GM06990 (cell line): Measurements from ENCODE around the gene RFX3.

ENCODE experiments used
- DNase-seq: peaks from one replicate; pipeline ENCODE4 v3.0.0-alpha.2; 2011; ENCODE audit not compliant: insufficient read length; ENCODE audit errors: extremely low read depth
- H3K27me3 ChIP-seq: replicated peaks from 2 replicates; pipeline ENCODE4 v1.6.0; 2011; ENCODE audit warnings: low read length; ENCODE audit not compliant: control insufficient read depth, insufficient read depth
- H3K36me3 ChIP-seq: 2 replicates; pipeline ENCODE4 v1.5.1; 2011; ENCODE audit warnings: low read length; ENCODE audit not compliant: control insufficient read depth, insufficient read depth
- H3K4me3 ChIP-seq: replicated peaks from 2 replicates; pipeline ENCODE4 v1.5.1; 2011; ENCODE audit warnings: low read depth, mild to moderate bottlenecking, control low read depth, low read length
- CTCF ChIP-seq: IDR thresholded peaks from 2 replicates; pipeline ENCODE4 v1.5.1; 2011; ENCODE audit warnings: low read length, control low read depth, mild to moderate bottlenecking, inconsistent platforms; ENCODE audit not compliant: insufficient read depth, poor library complexity, severe bottlenecking

The RFX3 gene

GRCh38 chr9:3235497-3235896 is 290.3 kb downstream of the RFX3 start:
- Histone ChIP-seq H3K4me3 (no peak overlapping the region), H3K36me3 (no peaks in the 10 kb centered on the region), H3K27me3 (no peaks in the 10 kb centered on the region)
- DNase-seq = no peak
- TF ChIP-seq CTCF = no peak

DNA sequence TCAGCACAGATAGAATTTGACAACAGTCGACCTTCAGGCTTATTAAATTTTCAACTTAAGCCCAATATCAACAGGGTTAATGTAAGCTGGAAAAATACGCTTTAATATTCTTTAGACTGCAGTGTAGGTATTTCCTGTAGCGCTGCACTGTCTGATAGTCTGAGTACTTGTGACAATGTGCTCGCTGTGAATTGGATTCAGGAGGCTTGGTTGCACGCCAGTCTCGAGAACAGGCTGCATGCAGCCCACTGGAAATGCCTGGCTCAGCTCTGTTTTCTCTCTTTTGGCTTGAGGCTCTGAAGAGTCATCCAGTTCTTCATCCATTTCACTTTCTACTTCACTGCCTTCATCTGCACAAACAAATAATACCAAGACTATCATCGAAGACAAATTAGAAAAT is 300.9 kb downstream of the RFX3 start:
- Histone ChIP-seq H3K27me3 (no peaks in the 10 kb centered on the region), H3K4me3 (no peak overlapping the region), H3K36me3 (no peaks in the 10 kb centered on the region)
- no peak for DNase-seq
- no peak for TF ChIP-seq CTCF

DNA sequence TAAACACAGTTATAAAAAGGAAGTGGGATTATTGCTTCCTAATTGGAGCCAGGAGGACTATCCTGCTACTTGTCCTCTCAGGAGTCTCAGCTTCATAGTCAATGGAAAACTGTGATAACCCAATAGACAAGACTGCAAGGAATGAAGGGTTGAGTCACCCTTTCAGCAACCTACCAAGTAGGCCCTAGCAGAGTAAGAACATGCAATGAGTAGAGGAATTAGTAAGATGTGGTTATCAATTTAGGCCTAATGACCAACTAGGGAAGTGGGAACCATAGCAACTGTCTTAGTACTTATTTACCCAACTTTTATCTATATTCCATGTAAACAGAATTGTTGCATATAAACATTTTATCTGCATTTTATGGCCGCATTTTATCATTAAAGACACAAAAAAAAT is 310.1 kb downstream of the RFX3 start:
- Histone ChIP-seq H3K27me3 (no peaks in the 10 kb centered on the region; the same call in 1 of the 2 replicates), H3K4me3 (no peak overlapping the region), H3K36me3 (no peaks in the 10 kb centered on the region)
- no peak for DNase-seq
- no peak for TF ChIP-seq CTCF

GRCh38 chr9:3214741-3215140 is 311.1 kb downstream of the RFX3 start:
- TF ChIP-seq CTCF = no peak
- no peaks in the 10 kb centered on the region for H3K36me3 ChIP-seq
- no peak overlapping the region for H3K4me3 ChIP-seq
- no peaks in the 10 kb centered on the region; the same call in 1 of the 2 replicates for H3K27me3 ChIP-seq
- no peak for DNase-seq

DNA sequence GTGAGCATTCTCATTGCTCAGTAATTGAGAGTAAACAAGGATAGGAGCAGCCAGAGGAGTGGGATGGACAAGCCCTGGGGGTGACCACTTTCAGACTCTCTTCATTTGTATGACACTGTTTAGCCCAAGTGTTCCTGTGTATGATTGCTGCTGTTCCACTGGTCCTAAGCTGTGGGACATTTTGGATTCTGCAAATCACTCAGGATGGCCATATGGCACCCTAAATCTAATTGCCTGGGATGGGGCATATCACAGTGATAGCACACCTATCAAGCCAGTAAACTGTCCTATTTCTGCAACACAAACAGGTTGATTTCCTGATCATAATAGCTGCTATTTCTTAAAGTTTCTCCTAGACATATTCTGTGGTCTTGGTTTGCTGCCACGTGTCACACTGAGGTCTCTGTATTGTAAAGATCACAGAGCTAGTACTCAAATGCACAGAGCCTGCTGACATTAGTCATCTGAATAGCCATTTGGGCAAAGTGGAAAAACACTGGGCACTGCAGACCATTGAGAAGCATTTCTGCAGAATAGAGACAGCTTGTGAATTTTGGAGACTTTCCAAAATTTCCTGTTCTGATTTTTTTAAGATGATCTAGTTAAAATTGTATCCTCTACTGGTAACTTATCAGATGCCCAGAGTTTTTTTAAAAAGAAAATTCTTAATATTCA is 320.2 kb downstream of the RFX3 start:
- DNase-seq = no peak
- no peak for TF ChIP-seq CTCF
- no peaks in the 10 kb centered on the region; the same call in 1 of the 2 replicates for H3K27me3 ChIP-seq
- no peak overlapping the region for H3K4me3 ChIP-seq
- H3K36me3 ChIP-seq = no peaks in the 10 kb centered on the region
